ENCODE measurements around the gene BEST4.
"Not testable (repeated sequence)": the region's sequence is repeated elsewhere in the genome, so short reads cannot be mapped to it uniquely, and the experiment has no call there.

Gene BEST4

GRCh38 chr1:44788120-44788860 lies at the start of gene BEST4:
TSS of gene BEST4 (minus strand) at chr1:44788170. CDS start at chr1:44787705, 465 bp downstream.
- no peak for DNase-seq (ENCODE audit: low read depth)

DNA sequence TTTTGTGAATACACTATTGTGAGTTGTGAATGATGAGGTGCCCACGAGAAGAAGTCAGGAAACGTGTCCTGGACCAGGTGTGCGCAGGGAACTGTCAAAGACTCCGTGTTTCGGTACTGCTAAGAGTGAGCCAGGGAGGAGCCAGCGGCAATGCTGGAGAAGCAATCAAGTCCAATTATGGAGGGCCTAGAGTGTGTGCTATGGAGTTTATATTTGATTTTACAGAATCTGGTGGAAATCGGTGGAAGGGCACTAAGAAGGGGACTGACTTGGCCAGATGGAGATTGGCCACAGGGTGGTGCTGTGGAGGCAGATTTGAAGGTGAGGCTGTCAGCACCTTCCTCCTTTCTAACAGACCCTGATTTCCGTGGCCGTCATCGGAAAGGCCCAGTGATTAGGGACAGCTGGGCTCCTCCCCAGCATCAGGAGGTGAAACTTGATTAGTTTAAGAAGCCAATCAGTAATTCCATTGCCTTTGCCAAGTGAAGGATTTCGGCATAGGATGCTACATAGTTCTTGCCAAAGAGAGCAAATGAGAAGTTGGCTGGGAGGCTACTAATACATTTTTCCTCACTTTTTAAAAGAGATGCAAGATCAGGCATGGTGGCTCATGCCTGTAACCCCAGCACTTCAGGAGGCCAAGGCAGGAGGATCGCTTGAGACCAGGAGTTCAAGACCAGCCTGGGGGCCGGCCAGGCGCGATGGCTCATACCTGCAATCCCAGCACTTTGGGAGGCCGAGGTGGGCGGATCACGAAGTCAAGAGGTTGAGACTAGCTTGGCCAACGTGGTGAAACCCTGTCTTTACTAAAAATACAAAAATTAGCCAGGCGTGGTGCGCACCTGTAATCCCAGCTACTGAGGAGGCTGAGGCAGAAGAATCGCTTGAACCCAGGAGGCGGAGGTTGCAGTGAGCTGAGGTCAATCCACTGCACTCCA lies 48.0 kb upstream of the BEST4 start:
- DNase-seq (ENCODE audit: low read depth) = peak; percentile 84

GRCh38 chr1:44834328-44834727 lies 46.4 kb upstream of the BEST4 start:
- no peak for DNase-seq (ENCODE audit: low read depth)

DNA sequence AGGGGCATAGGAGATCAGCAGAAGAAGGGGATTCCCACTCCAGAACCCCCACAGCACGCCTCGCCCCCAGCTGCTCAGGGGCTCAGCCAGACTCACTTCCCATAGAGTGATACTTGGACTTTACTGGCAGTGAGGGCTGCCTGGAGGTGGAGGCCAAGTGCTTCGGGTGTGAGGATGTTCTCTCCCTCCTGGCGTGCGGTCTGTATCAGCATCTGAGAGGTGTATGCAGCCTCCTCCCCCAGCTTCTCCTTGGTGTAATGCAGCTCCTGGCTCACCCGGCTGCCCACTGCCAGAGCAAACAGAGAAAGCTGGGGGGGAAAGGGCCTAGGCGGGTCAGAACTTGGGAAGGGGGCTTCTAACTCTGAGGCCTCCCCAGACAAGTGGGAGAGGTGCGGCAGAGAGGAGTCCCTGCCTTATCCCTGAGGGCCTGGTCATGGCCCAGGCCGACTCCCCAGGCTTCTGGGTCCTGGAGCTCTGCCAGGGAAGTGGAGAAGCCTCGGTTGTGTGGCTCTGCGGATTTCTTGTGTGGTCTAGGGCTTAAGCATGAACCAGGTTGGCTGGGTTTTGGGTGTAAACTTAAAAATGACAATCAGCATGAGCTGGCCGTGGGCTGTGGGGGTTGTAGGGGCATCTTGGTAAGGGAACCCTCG lies 44.2 kb upstream of the BEST4 start:
- no peak for DNase-seq (ENCODE audit: low read depth)

DNA sequence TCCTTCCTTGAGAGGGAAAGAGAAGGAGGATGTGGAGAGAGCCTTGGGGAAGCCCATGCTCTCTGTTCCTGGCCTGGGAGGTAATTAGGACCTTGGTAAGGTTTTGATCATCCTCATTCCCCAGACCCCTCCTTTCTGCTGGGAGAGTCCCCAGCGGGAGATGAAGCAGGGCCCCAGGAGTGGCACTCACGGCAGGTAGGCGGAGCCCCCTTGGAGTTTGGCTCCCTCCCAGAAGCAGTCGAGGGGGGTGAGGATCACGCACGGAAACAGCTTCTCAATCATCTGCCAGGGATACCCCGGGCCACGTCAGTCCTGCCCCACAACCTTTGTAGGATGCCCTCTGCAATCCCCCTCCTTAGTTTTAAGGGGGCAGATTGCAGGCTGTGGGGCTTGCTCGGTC lies 43.5 kb upstream of the BEST4 start:
- DNase-seq (ENCODE audit: low read depth) = no peak

DNA sequence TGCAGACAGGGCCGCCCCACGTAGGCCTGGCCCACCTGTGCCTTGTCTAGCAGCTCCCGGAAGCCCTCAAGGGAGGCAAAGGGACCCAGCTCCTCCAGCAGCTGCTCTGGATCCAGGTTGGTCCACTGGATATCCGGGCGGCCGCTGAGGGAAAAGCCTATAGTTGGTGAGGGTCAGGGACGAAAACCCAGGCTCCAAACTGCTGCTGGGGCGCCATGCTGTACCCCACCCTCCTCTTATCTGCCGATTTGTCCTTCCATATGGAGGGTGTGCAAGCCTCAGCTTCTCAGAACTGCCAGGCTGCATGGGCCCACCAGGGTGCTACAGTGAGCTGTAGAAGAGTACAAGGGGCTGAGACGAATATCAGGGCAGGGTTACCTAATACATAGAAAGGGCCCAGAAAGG lies 42.9 kb upstream of the BEST4 start:
- DNase-seq (ENCODE audit: low read depth) = no peak

DNA sequence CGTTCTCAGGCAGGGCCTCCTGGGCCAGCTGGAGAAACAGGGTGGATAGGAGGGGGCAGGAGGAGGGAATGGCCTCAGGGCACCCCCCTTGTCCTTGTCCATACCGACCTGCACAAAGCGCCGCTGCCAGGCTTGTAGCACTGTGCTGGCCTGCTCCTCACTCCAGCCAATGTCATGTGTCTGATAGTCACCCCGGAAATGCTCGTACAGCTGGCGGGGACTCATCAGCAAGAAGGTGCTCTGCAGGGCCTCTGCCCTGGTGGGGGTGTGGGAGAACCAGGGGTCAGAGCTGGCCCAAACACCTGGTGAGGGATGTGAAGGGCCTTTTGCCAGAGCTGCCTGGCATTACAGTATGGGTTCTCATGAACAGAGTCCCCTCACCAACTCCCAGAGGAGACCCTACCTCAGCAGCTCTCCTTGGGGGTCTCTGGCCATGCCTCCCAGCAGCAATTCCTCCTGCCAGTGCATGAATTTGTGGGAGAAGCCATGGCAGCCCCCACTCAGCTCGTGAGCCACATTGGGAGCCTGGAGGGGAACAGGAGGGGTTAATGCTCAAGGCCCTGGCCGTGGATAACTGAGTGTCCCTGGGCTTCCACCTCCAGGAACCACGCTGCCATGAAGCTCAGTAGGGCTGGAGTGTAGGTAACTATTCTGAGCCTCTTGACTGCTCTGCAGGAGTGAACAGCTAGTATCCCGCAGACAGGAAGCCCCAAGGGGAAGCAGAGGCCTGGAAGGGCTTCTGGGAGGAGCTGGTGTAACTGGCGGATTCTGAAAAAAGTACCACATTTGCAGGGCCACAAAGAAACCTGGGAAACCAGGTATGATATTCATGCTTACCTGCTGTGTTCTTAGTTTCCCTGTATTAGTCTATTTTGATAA lies 41.8 kb upstream of the BEST4 start:
- no peak for DNase-seq (ENCODE audit: low read depth)

GRCh38 chr1:44828841-44829440 lies 41.0 kb upstream of the BEST4 start:
- DNase-seq (ENCODE audit: low read depth) = no peak

- DNase-seq (ENCODE audit: low read depth) = no peak
These were observed 40.2 kb upstream of the BEST4 start for GRCh38 chr1:44828003-44828651.

DNA sequence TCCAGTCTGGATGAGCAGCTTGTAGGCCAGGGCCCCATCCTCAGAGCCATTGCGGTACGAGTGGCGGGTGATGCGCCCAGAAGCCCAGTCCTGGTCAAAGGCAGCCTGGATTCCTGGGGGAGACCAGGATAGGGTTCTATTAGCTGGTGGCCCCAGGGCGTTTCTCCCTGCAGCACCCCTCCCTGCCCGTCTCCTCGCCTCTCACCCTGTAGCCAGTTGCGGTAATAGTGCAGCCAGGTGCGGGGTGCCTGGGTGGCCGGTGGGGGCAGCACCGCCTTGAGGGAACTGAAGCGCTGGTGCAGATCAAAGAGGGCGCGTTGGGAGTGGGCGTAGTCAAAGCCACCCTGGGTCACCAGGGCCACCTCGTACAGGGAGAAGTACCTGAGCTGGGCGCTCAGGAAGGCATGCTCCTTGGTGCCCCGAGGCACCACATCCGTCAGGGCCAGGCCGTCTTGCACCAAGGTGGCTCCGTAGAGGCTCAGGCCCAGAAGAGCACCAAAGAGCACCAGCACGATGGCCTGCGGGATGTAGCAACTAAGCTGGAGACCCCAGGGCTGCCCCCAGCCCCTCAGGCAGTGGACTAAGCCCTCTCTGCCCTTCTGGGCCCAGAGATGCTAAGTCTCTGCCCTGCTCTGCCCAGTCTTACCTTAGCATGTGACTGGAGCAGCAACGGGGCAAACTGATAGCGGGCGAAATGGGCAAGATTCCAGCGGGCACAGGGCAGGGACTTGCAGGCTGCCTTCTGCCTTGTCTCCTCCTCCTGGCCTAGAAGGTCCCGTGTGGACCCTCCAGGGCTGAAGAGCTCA lies 39.4 kb upstream of the BEST4 start:
- DNase-seq (ENCODE audit: low read depth) = no peak

DNA sequence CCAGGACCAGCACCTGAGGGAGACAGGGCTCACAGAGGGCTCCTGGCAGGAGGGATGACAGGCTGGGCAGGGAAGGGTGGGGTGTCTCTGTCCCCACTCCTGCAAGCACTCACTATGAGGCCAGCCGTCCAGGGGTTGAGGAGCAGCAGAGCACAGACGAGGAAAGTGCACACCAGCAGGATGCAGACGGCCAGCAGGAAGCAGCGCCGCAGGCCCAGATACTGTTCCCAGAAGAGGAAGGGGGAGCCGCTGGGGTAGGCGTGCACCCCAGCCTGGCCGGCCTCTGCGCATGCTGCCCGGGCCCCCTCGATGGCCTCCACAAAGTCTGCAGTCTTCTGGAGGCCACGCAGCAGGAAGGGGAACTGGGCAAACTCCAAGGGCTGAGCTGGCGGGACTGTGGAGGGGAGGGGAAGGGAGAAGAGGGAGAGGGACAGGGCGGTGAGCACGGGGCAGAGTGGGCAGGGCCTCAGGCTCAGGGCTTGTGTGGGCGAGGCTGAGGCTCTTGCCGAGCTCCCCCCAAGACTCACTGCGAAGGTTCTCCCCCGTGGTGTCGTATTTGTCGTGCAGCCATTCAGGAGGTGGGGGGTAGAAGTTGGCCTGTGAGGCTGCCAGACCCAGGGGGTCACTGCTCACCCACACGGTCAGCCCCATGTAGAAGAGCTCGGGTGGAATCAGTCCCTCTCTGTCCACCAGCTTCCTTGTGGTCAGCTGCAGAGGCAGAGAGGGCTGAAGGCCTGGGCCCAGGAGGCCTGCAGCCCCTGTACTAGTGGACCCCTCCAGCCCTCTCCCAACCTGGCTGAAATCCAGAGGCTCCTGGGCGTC lies 38.6 kb upstream of the BEST4 start:
- DNase-seq (ENCODE audit: low read depth) = no peak

DNA sequence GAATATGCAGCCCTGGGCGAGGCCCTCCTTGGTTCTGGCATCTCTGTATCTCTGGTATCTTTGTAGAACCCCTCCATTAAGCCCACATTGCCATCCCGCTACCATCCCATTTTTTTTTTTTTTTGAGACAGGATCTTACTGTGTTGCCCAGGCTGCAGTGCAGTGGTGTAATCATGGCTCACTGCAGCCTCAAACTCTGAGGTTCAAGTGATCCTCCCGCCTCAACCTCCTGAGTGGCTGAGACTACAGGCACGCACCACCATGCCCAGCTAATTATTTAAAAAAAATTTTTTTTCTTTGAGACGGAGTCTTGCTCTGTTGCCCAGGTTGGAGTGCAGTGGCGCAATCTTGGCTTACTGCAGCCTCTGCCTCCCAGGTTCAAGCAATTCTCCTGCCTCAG lies 36.4 kb upstream of the BEST4 start:
- not testable (repeated sequence) for DNase-seq (ENCODE audit: low read depth)

DNA sequence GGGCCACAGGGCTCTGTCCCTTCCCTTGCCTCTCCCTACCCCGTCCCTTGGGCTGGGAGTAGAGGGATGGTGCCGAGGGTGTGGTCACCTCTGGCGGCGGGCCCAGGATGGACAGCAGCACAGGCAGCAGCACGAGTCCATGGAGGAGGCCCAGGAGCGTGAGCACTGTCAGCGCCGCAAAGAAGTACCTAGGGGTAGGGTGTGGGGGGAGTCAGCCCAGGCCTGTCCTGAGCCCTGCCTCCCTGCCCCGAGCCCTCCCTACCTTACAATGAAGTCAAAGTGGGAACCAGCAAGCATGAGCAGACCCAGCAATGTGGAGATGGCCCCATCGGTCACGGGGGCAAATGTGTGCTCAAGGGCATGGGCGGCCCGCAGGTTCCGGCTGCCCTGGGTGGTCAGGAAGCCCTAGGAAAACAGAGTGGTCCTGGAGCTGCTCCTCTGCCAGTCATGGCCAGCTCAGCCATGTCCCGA lies 35.0 kb upstream of the BEST4 start:
- DNase-seq (ENCODE audit: low read depth) = no peak

DNA sequence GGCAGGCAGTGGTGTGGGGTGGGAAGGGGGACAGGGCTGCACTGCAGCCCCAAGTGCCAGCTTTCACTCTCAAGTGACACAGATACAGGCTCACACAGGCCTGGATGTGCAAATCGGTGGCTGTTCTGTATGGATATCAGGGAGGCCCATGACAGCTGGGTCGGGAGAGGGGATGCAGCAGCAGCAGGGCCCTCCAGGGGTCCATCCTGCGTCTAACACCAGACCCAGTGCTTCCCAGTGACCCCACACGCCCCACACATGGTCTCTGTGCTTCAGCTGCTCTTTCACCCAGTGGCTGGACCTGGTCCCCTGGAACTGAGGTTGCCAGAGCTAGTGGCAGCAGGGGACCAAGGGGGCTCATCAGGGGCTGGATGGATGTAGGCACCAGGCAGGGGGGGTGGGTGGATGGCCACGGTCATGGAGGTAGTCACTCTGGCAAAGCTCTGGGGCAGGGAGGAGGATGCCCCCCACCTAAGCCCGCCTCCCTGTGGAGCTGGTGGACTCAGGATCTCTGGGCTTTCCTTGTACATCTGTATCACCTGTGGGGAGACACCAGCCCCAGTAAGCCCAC lies 34.2 kb upstream of the BEST4 start:
- DNase-seq (ENCODE audit: low read depth) = no peak

- no peak for DNase-seq (ENCODE audit: low read depth)
These were observed 33.3 kb upstream of the BEST4 start for GRCh38 chr1:44821240-44821715.

DNA sequence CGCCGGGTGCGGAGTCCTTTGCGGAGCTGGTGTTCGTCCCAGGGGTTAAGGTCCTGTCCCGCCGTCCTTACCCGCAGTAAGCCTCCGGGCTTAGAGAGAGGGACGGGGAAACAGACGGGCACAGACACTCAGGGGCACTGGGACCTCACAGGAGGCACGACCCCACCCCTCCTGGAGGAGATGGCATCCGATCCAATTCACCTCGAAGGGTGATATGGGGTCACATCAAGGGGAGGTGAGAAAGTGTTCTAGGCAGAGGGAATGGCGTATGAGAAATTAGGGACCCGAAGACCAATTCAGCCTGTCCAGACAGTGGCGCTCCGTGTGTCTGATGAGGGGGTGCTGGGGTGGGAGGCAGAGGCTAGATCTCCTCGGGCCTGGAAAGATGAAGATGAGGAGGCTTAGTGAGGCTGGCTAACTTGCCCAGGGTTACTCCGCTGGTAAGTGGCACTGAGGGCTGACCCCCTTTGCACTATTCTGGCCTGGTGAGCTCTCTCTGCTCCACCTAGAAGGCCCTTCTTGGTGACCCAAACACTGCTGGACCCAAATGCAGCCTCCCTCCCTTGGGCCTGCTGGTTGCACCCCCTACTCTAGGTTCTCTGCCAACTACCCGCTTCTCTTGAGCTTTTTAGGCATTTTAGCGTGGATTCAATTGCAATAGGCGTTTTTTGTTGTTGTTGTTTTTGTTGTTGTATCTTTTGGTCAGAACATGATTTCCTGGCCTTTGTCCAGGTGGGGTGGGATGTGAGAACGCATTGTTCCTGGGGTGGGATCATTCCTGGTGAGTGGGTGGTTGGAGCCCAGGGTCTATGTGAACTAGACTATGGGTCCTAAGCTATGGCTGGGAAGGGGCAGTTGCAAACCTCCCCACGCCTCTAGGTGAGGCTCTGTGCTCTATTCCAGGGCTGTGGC lies 32.6 kb upstream of the BEST4 start:
- no peak for DNase-seq (ENCODE audit: low read depth)

- DNase-seq (ENCODE audit: low read depth) = peak; percentile 56
These were observed 31.8 kb upstream of the BEST4 start for GRCh38 chr1:44819608-44820327.
